Muscle layer of colon (tissue), 2 donors: ENCODE data around the gene TRPV4.

Experiments used
- H3K27ac ChIP-seq: one replicate; pipeline ENCODE4 v1.7.0; 2013; ENCODE audit warnings: low read depth, mild to moderate bottlenecking, low read length, moderate library complexity
- H3K27me3 ChIP-seq, 2 donors: one replicate each; pipeline ENCODE4 v1.7.0; 2013; ENCODE audit warnings: low read length in 2 of 2, mild to moderate bottlenecking in 2 of 2; ENCODE audit not compliant: insufficient read depth in 2 of 2, control insufficient read depth in 1 of 2
- H3K36me3 ChIP-seq: one replicate; pipeline ENCODE4 v1.7.0; 2013; ENCODE audit warnings: mild to moderate bottlenecking, low read length; ENCODE audit not compliant: insufficient read depth
- H3K4me1 ChIP-seq: one replicate; pipeline ENCODE4 v1.7.0; 2013; ENCODE audit warnings: mild to moderate bottlenecking, low read length; ENCODE audit not compliant: insufficient read depth
- H3K4me3 ChIP-seq, 2 donors: one replicate each; pipeline ENCODE4 v1.7.0; 2013; ENCODE audit warnings: low read length in 2 of 2, low read depth in 1 of 2, mild to moderate bottlenecking in 1 of 2, moderate library complexity in 1 of 2
- H3K9ac ChIP-seq: one replicate; pipeline ENCODE4 v1.7.0; 2013; ENCODE audit warnings: low read length
- H3K9me3 ChIP-seq: one replicate; pipeline ENCODE4 v1.7.0; 2013; ENCODE audit warnings: mild to moderate bottlenecking, low read length
- donor health status: abdominal sarcoma.
- donor health status: Adenocarcinoma of cecum.

Gene TRPV4

GRCh38 chr12:109762673-109763191 lies 70.5 kb downstream of the TRPV4 start:
- no peak overlapping the region for H3K27ac ChIP-seq
- no peak overlapping the region for H3K9ac ChIP-seq
- peaks cover 18% of the 10 kb centered on the region for H3K4me1 ChIP-seq
- H3K9me3 ChIP-seq: no peaks in the 10 kb centered on the region
- no peaks in the 10 kb centered on the region for H3K27me3 ChIP-seq
- H3K36me3 ChIP-seq: no peaks in the 10 kb centered on the region
- H3K4me3 ChIP-seq: no peak overlapping the region

GRCh38 chr12:109762071-109762672 lies 71.0 kb downstream of the TRPV4 start:
- Histone ChIP-seq H3K27ac (no peak overlapping the region), H3K4me1 (peaks cover 18% of the 10 kb centered on the region), H3K9ac (no peak overlapping the region)

GRCh38 chr12:109760930-109761921 lies 72.0 kb downstream of the TRPV4 start:
- H3K4me1 ChIP-seq: peaks cover 18% of the 10 kb centered on the region
- no peaks in the 10 kb centered on the region for H3K9me3 ChIP-seq
- H3K36me3 ChIP-seq: no peaks in the 10 kb centered on the region
- H3K4me3 ChIP-seq: no peak overlapping the region
- H3K27me3 ChIP-seq: no peaks in the 10 kb centered on the region
- H3K9ac ChIP-seq: no peak overlapping the region
- H3K27ac ChIP-seq: no peak overlapping the region

More at GRCh38 chr12:109762071-109762672, 71.0 kb downstream of the TRPV4 start:
- Histone ChIP-seq H3K27me3 (no peaks in the 10 kb centered on the region), H3K9me3 (no peaks in the 10 kb centered on the region), H3K4me3 (no peak overlapping the region), H3K36me3 (no peaks in the 10 kb centered on the region)

GRCh38 chr12:109760031-109760929 lies 72.9 kb downstream of the TRPV4 start:
- no peaks in the 10 kb centered on the region for H3K36me3 ChIP-seq
- no peaks in the 10 kb centered on the region for H3K9me3 ChIP-seq
- H3K4me3 ChIP-seq: no peak overlapping the region
- no peak overlapping the region for H3K27ac ChIP-seq
- H3K9ac ChIP-seq: no peak overlapping the region
- H3K4me1 ChIP-seq: peaks cover 18% of the 10 kb centered on the region
- no peaks in the 10 kb centered on the region for H3K27me3 ChIP-seq

GRCh38 chr12:109759595-109759994 lies 73.6 kb downstream of the TRPV4 start:
- Histone ChIP-seq H3K4me1 (peaks cover 18% of the 10 kb centered on the region), H3K27ac (no peak overlapping the region), H3K9me3 (no peaks in the 10 kb centered on the region), H3K9ac (no peak overlapping the region), H3K4me3 (no peak overlapping the region), H3K36me3 (no peaks in the 10 kb centered on the region), H3K27me3 (no peaks in the 10 kb centered on the region)

GRCh38 chr12:109758426-109759420 lies 74.5 kb downstream of the TRPV4 start:
- Histone ChIP-seq H3K4me1 (peaks cover 18% of the 10 kb centered on the region), H3K36me3 (no peaks in the 10 kb centered on the region), H3K4me3 (no peak overlapping the region), H3K27ac (no peak overlapping the region), H3K9ac (no peak overlapping the region), H3K9me3 (no peaks in the 10 kb centered on the region), H3K27me3 (no peaks in the 10 kb centered on the region)

GRCh38 chr12:109757671-109758265 lies 75.4 kb downstream of the TRPV4 start:
- H3K36me3 ChIP-seq: no peaks in the 10 kb centered on the region
- H3K4me1 ChIP-seq: peaks cover 18% of the 10 kb centered on the region
- no peak overlapping the region for H3K27ac ChIP-seq
- no peak overlapping the region for H3K9ac ChIP-seq
- no peaks in the 10 kb centered on the region for H3K9me3 ChIP-seq
- H3K27me3 ChIP-seq: no peaks in the 10 kb centered on the region
- H3K4me3 ChIP-seq: no peak overlapping the region

- Histone ChIP-seq H3K27me3 (no peaks in the 10 kb centered on the region), H3K27ac (no peak overlapping the region), H3K4me3 (no peak overlapping the region), H3K36me3 (no peaks in the 10 kb centered on the region), H3K9ac (no peak overlapping the region), H3K4me1 (peaks cover 18% of the 10 kb centered on the region), H3K9me3 (no peaks in the 10 kb centered on the region)
Observed at GRCh38 chr12:109756457-109756856, 76.7 kb downstream of the TRPV4 start.

GRCh38 chr12:109753959-109754358 lies 79.2 kb downstream of the TRPV4 start:
- H3K27me3 ChIP-seq: no peaks in the 10 kb centered on the region
- H3K4me3 ChIP-seq: no peak overlapping the region
- H3K9ac ChIP-seq: no peak overlapping the region
- peaks cover 2% of the 10 kb centered on the region for H3K4me1 ChIP-seq
- H3K36me3 ChIP-seq: no peaks in the 10 kb centered on the region
- no peaks in the 10 kb centered on the region for H3K9me3 ChIP-seq
- no peak overlapping the region for H3K27ac ChIP-seq

GRCh38 chr12:109753054-109753401 lies 80.2 kb downstream of the TRPV4 start:
- no peak overlapping the region for H3K9ac ChIP-seq
- H3K9me3 ChIP-seq: no peaks in the 10 kb centered on the region
- H3K27me3 ChIP-seq: no peaks in the 10 kb centered on the region
- H3K4me1 ChIP-seq: no peaks in the 10 kb centered on the region
- H3K4me3 ChIP-seq: no peak overlapping the region
- H3K36me3 ChIP-seq: no peaks in the 10 kb centered on the region
- H3K27ac ChIP-seq: no peak overlapping the region
